Ovary (tissue), 9 donors: Measurements from ENCODE around the gene NCOA3. TPM values are rescaled to one million over a fixed set of nuclear protein-coding genes. Genes with fewer than 3 reads are reported as not detected.

Source experiments
- DNase-seq, 5 donors: peaks; one replicate each; pipeline ENCODE4 v3.0.0-alpha.2; 2019 to 2020
- H3K27ac ChIP-seq, 2 donors: fragments of 200-600 bp; one replicate each; pipeline versions ENCODE4 v1.5.1 to v1.8.0; 2019 to 2022
- H3K27me3 ChIP-seq: fragments of 200-600 bp; one replicate; pipeline ENCODE4 v1.8.0; 2022
- H3K36me3 ChIP-seq: fragments of 200-600 bp; sonication (generic); one replicate; pipeline ENCODE4 v1.5.1; 2019
- H3K4me1 ChIP-seq: one replicate; pipeline ENCODE4 v1.8.1; 2013; ENCODE audit warnings: mild to moderate bottlenecking, moderate library complexity; ENCODE audit not compliant: insufficient read depth
- H3K4me3 ChIP-seq: fragments of 200-600 bp; sonication (generic); one replicate; pipeline ENCODE4 v1.5.1; 2017
- H3K9me3 ChIP-seq, 2 donors: fragments of 200-600 bp in 1 of 2; sonication (generic) in 1 of 2; one replicate each; pipeline versions ENCODE4 v1.5.1 to v1.8.1; 2013 to 2019; ENCODE audit warnings: mild to moderate bottlenecking in 1 of 2, moderate library complexity in 1 of 2
- CTCF ChIP-seq, 3 donors: fragments of 450-650 bp in 2 of 3; fragments of 200-600 bp in 1 of 3; IDR thresholded peaks; one replicate each; pipeline versions ENCODE4 v1.5.1 to v1.8.0; 2016 to 2022; ENCODE audit warnings: antibody characterized with exemption in 3 of 3, mild to moderate bottlenecking in 1 of 3
- EP300 ChIP-seq: sonication (generic); formaldehyde crosslinking; IDR thresholded peaks from one replicate; pipeline ENCODE4 v1.6.1; 2017; ENCODE audit warnings: antibody characterized with exemption
- POLR2A ChIP-seq: fragments of 450-650 bp; IDR thresholded peaks from one replicate; pipeline ENCODE4 v1.6.1; 2017; ENCODE audit warnings: antibody characterized with exemption, mild to moderate bottlenecking, moderate library complexity
- WGBS, 3 donors: extraction: QIAGEN DNeasy Blood & Tissue Kit in 1 of 3; methylation state at CpG; one replicate each; pipeline versions ENCODE4 v1.1.5 to v1.1.7; 2013 to 2017; 5-methylcytosine and 5-hydroxymethylcytosine counted together
- intact Hi-C, 4 donors: fragments of 100-400 bp; cut with DNase I; formaldehyde crosslinking; loops; one replicate each; pipeline versions ENCODE4 v1.11.0 to v1.15.1; 2022 to 2023
- polyA plus RNA-seq, 2 donors: library from polyadenylated mRNA; stranded (reverse); fragments of 200-250 nt in 1 of 2; fragments of 350-450 nt in 1 of 2; fragmentation: Illumina TruSeq in 1 of 2; extraction: RNeasy Lipid Tissue Mini Kit (QIAGEN cat#74804) in 1 of 2; gene quantifications; one replicate each; pipeline ENCODE4 v1.2.3, GENCODE V29; 2013 to 2014
- total RNA-seq, 7 donors: library from RNA; depleted of rRNA in 2 of 7; stranded (reverse); fragments of >200 nt in 2 of 7; fragmentation: NEBNext Ultra II Directional in 3 of 7; extraction: Animal tissue kit (Norgen Biotek cat#: 25700) in 3 of 7; gene quantifications; one replicate each; pipeline versions ENCODE4 v1.1.0 to v1.2.4, GENCODE V29; 2016 to 2023
- donor health status: DM: no; HTN: no; CAD: no; lungs with moderate emphysema.
- donor health status: DM: no; HTN: no; CAD: no.
- donor health status: Bipolar disorder and iron deficiency.
- donor health status: DM: yes; HTN: yes; CAD: no.
- donor health status: DM: no; HTN: no; CAD: no.
- donor health status: DM: yes; HTN: yes; CAD: no.

The NCOA3 gene
- total and polyA plus RNA-seq, 9 donors, result 8.2 to 32.4 (median 25.7) TPM

- TF ChIP-seq EP300 (no peak), POLR2A (no peak), CTCF (IDR thresholded peaks at IDR 0.05) (no peak)
Measured at GRCh38 chr20:47652301-47652700, 150.6 kb downstream of the NCOA3 start.

GRCh38 chr20:47652794-47653193 is 151.1 kb downstream of the NCOA3 start:
- H3K36me3 ChIP-seq, result no peaks in the 10 kb centered on the region
- TF ChIP-seq POLR2A (no peak), CTCF (IDR thresholded peaks at IDR 0.05) (no peak), EP300 (no peak)
- DNase-seq, result no peak

More at GRCh38 chr20:47652301-47652700, 150.6 kb downstream of the NCOA3 start:
- Histone ChIP-seq H3K4me3 (no peak overlapping the region), H3K27ac (no peak overlapping the region), H3K4me1 (no peaks in the 10 kb centered on the region), H3K36me3 (no peaks in the 10 kb centered on the region), H3K27me3 (no peaks in the 10 kb centered on the region), H3K9me3 (no peaks in the 10 kb centered on the region)
- 65 to 80% (median 77%) methylated on average over 3 of the region's 3 CpGs for WGBS, 3 donors
- intact Hi-C loops, result no loop called here
- no peak for DNase-seq

GRCh38 chr20:47653869-47654268 is 152.2 kb downstream of the NCOA3 start:
- WGBS, 3 donors, result 74 to 86% (median 81%) methylated on average over 2 of the region's 2 CpGs
- Histone ChIP-seq H3K36me3 (no peaks in the 10 kb centered on the region), H3K27ac (no peak overlapping the region), H3K4me3 (no peak overlapping the region), H3K9me3 (no peaks in the 10 kb centered on the region), H3K4me1 (peaks cover 4% of the 10 kb centered on the region), H3K27me3 (no peaks in the 10 kb centered on the region)
- TF ChIP-seq EP300, result no peak
- no peak for TF ChIP-seq CTCF (IDR thresholded peaks at IDR 0.05)
- no peak for TF ChIP-seq POLR2A
- intact Hi-C loops, result no loop called here
- DNase-seq, result no peak

More at GRCh38 chr20:47652794-47653193, 151.1 kb downstream of the NCOA3 start:
- 94 to 99% (median 94%) methylated on average over 2 of the region's 2 CpGs for WGBS, 3 donors
- no peak overlapping the region for H3K27ac ChIP-seq
- intact Hi-C loops, result no loop called here
- no peaks in the 10 kb centered on the region for H3K9me3 ChIP-seq
- H3K4me1 ChIP-seq, result no peaks in the 10 kb centered on the region
- H3K27me3 ChIP-seq, result no peaks in the 10 kb centered on the region
- H3K4me3 ChIP-seq, result no peak overlapping the region

DNA sequence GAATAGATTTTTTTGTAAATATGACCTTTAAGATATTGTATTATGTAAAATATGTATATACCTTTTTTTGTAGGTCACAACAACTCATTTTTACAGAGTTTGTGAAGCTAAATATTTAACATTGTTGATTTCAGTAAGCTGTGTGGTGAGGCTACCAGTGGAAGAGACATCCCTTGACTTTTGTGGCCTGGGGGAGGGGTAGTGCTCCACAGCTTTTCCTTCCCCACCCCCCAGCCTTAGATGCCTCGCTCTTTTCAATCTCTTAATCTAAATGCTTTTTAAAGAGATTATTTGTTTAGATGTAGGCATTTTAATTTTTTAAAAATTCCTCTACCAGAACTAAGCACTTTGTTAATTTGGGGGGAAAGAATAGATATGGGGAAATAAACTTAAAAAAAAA is 152.7 kb downstream of the NCOA3 start:
- no peak overlapping the region for H3K4me3 ChIP-seq
- H3K27ac ChIP-seq, result no peak overlapping the region
- WGBS, 3 donors, result 95 to 98% (median 96%) methylated on average over 1 of the region's 1 CpG
- intact Hi-C loops, result no loop called here
- no peaks in the 10 kb centered on the region for H3K27me3 ChIP-seq
- no peak for DNase-seq
- TF ChIP-seq CTCF (IDR thresholded peaks at IDR 0.05), result no peak
- no peak for TF ChIP-seq POLR2A
- TF ChIP-seq EP300, result no peak
- peaks cover 4% of the 10 kb centered on the region for H3K4me1 ChIP-seq
- H3K9me3 ChIP-seq, result no peaks in the 10 kb centered on the region
- no peaks in the 10 kb centered on the region for H3K36me3 ChIP-seq
